Transverse colon (tissue), 4 donors: ENCODE data around the gene PET100. TPM values are rescaled to one million over a fixed set of nuclear protein-coding genes. Genes with fewer than 3 reads are reported as not detected.

Source experiments
- DNase-seq: peaks from one replicate; pipeline ENCODE4 v3.0.0-alpha.2; 2019
- H3K27ac ChIP-seq, 4 donors: fragments of 200-600 bp; sonication (generic); 2 replicates each; pipeline ENCODE4 v1.5.1; 2016 to 2018; ENCODE audit warnings: inconsistent platforms in 4 of 4
- H3K27me3 ChIP-seq: fragments of 200-600 bp; sonication (generic); 2 replicates; pipeline ENCODE4 v1.5.1; 2017; ENCODE audit warnings: inconsistent platforms
- H3K36me3 ChIP-seq, 4 donors: fragments of 200-600 bp; sonication (generic); 2 replicates each; pipeline ENCODE4 v1.5.1; 2017 to 2019; ENCODE audit warnings: inconsistent platforms in 4 of 4
- H3K4me1 ChIP-seq, 4 donors: fragments of 200-600 bp; sonication (generic); 2 replicates each; pipeline ENCODE4 v1.5.1; 2017 to 2020; ENCODE audit warnings: inconsistent platforms in 4 of 4
- H3K4me3 ChIP-seq, 4 donors: fragments of 200-600 bp; sonication (generic); 1 replicate in 1 of 4; 2 replicates in 3 of 4; pipeline versions ENCODE4 v1.5.1 to v1.6.1; 2017 to 2019; ENCODE audit warnings: inconsistent platforms in 4 of 4
- H3K9me3 ChIP-seq, 2 donors: fragments of 200-600 bp; sonication (generic); 2 replicates each; pipeline ENCODE4 v1.5.1; 2017 to 2019; ENCODE audit warnings: inconsistent platforms in 2 of 2
- CTCF ChIP-seq, 5 experiments: fragments of 200-600 bp in 3 of 5; fragments of 450-650 bp in 2 of 5; sonication (generic) in 3 of 5; IDR thresholded peaks; 1 replicate in 2 of 5; 2 replicates in 3 of 5; pipeline ENCODE4 v1.5.1; 2016 to 2017; ENCODE audit warnings: antibody characterized with exemption in 5 of 5, inconsistent platforms in 3 of 5, mild to moderate bottlenecking in 2 of 5, moderate library complexity in 1 of 5
- EP300 ChIP-seq: sonication (generic); formaldehyde crosslinking; IDR thresholded peaks from one replicate; pipeline ENCODE4 v1.6.1; 2017; ENCODE audit warnings: antibody characterized with exemption, low read depth
- POLR2A ChIP-seq: fragments of 450-650 bp; IDR thresholded peaks from one replicate; pipeline ENCODE4 v1.6.1; 2016; ENCODE audit warnings: antibody characterized with exemption, mild to moderate bottlenecking, moderate library complexity
- POLR2AphosphoS5 ChIP-seq, 3 donors: sonication (generic); formaldehyde crosslinking; IDR thresholded peaks; one replicate each; pipeline ENCODE4 v1.6.1; 2016; ENCODE audit warnings: antibody characterized with exemption in 3 of 3
- WGBS, 2 donors: methylation state at CpG; one replicate each; pipeline ENCODE4 v1.1.5; 2018; ENCODE audit warnings: low coverage in 1 of 2; 5-methylcytosine and 5-hydroxymethylcytosine counted together
- in situ Hi-C, 4 donors: fragments of 200-750 bp; cut with MboI; loops; one replicate each; pipeline versions ENCODE4 v1.15.0 to v1.15.1; 2017; ENCODE audit warnings: low sequenced_read_pairs in 3 of 4, low pct_ligation_motif_present in 1 of 4, low pct_unique_long_range_greater_than_20kb in 1 of 4
- intact Hi-C: fragments of 100-400 bp; cut with DNase I; formaldehyde crosslinking; loops from one replicate; pipeline ENCODE4 v1.15.1; 2023; ENCODE audit warnings: low total_unique reads
- total RNA-seq, 4 donors: library from RNA; depleted of rRNA; stranded (reverse); fragments of >200 nt; gene quantifications; one replicate each; pipeline ENCODE4 v1.1.0, GENCODE V29; 2016

Gene PET100
- total RNA-seq, 4 donors from 2014 or later, result 16.4 to 48.0 TPM; not detected in 2

DNA sequence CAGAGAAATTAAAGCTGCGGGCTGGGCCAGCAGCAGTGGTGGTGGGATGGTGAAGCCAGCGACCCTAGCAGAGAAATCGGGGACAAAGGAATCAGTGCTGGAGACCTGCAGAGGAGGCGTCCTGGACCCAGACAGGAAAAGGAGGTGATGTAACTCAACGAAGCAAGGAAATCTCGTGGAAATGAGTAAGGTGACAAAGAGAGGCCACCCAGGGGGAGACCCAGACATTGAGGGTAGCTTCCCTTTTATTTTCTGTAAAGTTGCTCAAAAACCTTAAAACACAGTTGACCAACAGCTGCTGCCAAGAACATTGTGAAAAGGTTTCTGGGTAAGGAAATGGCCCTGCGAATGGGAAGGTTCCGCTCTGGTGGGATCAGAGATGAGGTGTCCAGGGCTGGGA, 26.0 kb downstream of the PET100 start:
- Histone ChIP-seq H3K36me3 (no peaks in the 10 kb centered on the region), H3K4me1 (peaks cover 4 to 9% (median 4%) of the 10 kb centered on the region in 4 donors), H3K27ac (no peak overlapping the region), H3K9me3 (no peaks in the 10 kb centered on the region), H3K27me3 (peaks cover 3% of the 10 kb centered on the region), H3K4me3 (no peak overlapping the region)
- intact Hi-C loops (no loop called here), in situ Hi-C loops (loop anchor here in 2 of 4 donors (10.0 to 25.0 kb wide), 3 partner anchors 139 to 293 kb away; no protein-coding TSS in a partner anchor)
- TF ChIP-seq CTCF (IDR thresholded peaks at IDR 0.05) (no peak), EP300 (no peak), POLR2AphosphoS5 (IDR thresholded peaks at IDR 0.05) (no peak), POLR2A (no peak)
- DNase-seq, result no peak
- WGBS, 2 donors, result 45 to 74% methylated on average over 5 to 8 of the region's 8 CpGs

- Histone ChIP-seq H3K4me3 (no peak overlapping the region), H3K36me3 (no peaks in the 10 kb centered on the region), H3K27me3 (no peaks in the 10 kb centered on the region), H3K9me3 (no peaks in the 10 kb centered on the region), H3K27ac (no peak overlapping the region), H3K4me1 (peaks cover 3 to 7% (median 3%) of the 10 kb centered on the region in 4 donors)
- no peak for DNase-seq
- in situ Hi-C loops, result loop anchor here in 2 of 4 donors (10.0 to 25.0 kb wide), 3 partner anchors 138 to 295 kb away; no protein-coding TSS in a partner anchor
- TF ChIP-seq POLR2A (no peak), EP300 (no peak), CTCF (IDR thresholded peaks at IDR 0.05) (no peak)
- intact Hi-C loops, result no loop called here
- WGBS, 2 donors, result 23 to 44% methylated on average over 3 to 14 of the region's 14 CpGs
Observed at GRCh38 chr19:7657131-7657751, 27.6 kb downstream of the PET100 start.

- Histone ChIP-seq H3K27me3 (no peaks in the 10 kb centered on the region), H3K9me3 (no peaks in the 10 kb centered on the region), H3K36me3 (no peaks in the 10 kb centered on the region), H3K4me3 (no peak overlapping the region), H3K4me1 (peaks cover 0 to 3% (median 0%) of the 10 kb centered on the region in 4 donors), H3K27ac (no peak overlapping the region)
- intact Hi-C loops (no loop called here), in situ Hi-C loops (loop anchor here in 2 of 4 donors (10.0 to 25.0 kb wide), 3 partner anchors 137 to 296 kb away; no protein-coding TSS in a partner anchor)
- TF ChIP-seq CTCF (IDR thresholded peaks at IDR 0.05) (no peak), POLR2AphosphoS5 (IDR thresholded peaks at IDR 0.05) (no peak)
- peak; percentile 37 for DNase-seq
- WGBS, 2 donors, result 36% methylated on average over 9 of the region's 9 CpGs; no CpG with 5 or more reads in 1 of the 2 donors
Observed at GRCh38 chr19:7658219-7658686, 28.7 kb downstream of the PET100 start.

GRCh38 chr19:7661744-7662538, 32.3 kb downstream of the PET100 start:
- H3K27ac ChIP-seq, result no peak overlapping the region
- H3K4me3 ChIP-seq, result no peak overlapping the region
- H3K27me3 ChIP-seq, result peaks cover 3% of the 10 kb centered on the region
- H3K4me1 ChIP-seq, result peaks cover 0 to 3% (median 0%) of the 10 kb centered on the region in 4 donors
- no peaks in the 10 kb centered on the region for H3K9me3 ChIP-seq
- no peak for DNase-seq
- no peaks in the 10 kb centered on the region for H3K36me3 ChIP-seq
- intact Hi-C loops, result no loop called here
- no peak for TF ChIP-seq POLR2AphosphoS5 (IDR thresholded peaks at IDR 0.05)
- TF ChIP-seq EP300, result no peak
- no peak for TF ChIP-seq CTCF (IDR thresholded peaks at IDR 0.05)
- no peak for TF ChIP-seq POLR2A
- 71 to 75% methylated on average over 5 to 8 of the region's 8 CpGs for WGBS, 2 donors
- in situ Hi-C loops, result loop anchor here in 2 of 4 donors (25.0 kb wide), 2 partner anchors 150 to 300 kb away; no protein-coding TSS in a partner anchor
